ENCODE measurements around the gene TRAPPC8.
"Not testable (repeated sequence)": the region's sequence is repeated elsewhere in the genome, so short reads cannot be mapped to it uniquely, and the experiment has no call there.

The TRAPPC8 gene

DNA sequence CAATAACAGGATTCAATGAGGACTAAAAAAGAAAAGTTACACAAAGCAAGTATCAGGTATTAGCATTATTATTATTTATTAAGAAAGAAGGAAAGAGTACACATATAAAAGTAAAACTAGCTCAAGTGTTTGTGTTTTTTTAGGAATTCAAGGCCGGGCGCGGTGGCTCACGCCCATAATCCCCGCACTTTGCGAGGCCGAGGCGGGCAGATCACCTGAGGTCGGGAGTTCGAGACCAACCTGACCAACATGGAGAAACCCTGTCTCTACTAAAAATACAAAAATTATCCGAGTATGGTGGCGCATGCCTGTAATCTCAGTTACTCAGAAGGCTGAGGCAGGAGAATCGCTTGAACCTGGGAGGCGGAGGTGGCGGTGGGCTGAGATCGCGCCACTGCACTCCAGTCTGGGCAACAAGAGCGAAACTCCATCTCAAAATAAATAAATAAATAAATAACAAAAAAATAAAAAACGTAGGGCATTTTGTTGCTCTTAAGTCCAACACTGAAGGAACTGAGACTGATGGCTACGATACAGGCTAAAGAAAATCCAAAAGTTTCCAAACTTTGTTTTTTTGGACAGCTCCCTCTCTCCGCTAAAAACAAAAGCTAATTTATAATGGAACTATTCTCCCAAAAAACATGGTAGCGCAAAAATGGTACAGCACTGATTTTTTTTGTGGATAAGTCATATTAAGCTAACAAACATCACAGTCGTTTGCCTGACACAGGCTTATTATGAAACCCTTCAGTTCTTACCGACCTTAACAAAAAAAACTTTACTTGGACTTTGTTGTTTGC, 1.7 kb downstream of the TRAPPC8 start:
- no peak for DNase-seq

DNA sequence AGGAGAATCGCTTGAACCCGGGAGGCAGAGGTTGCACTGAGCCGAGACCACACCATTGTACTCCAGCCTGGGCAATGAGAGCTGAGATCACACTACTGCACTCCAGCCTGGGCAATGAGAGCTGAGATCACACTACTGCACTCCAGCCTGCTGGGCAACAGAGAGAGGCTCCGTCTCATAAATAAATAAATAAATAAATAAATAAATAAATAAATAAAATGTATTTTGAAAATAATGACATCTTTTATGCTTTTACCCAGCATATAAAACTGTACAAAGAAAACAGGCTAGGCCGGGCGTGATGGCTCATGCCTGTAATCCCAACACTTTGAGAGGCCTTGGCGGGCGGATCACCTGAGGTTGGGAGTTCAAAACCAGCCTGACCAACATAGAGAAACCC, 8.2 kb downstream of the TRAPPC8 start:
- not testable (repeated sequence) for DNase-seq

DNA sequence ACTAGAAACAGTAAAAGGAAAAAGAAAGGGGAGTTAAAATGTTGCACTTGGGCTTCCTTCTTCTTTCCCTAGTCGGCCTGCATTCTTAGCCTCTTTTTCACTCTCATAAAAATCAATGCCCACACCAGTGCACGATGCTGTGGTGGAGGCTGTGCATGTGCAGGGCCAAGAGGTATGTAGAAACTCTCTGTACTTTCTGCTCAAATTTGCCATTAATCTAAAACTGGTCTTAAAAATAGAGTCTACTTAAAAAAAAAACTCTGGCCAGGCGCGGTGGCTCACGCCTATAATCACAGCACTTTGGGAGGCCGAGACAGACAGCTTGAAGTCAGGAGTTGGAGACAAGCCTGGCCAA, 11.1 kb downstream of the TRAPPC8 start:
- DNase-seq, result no peak

DNA sequence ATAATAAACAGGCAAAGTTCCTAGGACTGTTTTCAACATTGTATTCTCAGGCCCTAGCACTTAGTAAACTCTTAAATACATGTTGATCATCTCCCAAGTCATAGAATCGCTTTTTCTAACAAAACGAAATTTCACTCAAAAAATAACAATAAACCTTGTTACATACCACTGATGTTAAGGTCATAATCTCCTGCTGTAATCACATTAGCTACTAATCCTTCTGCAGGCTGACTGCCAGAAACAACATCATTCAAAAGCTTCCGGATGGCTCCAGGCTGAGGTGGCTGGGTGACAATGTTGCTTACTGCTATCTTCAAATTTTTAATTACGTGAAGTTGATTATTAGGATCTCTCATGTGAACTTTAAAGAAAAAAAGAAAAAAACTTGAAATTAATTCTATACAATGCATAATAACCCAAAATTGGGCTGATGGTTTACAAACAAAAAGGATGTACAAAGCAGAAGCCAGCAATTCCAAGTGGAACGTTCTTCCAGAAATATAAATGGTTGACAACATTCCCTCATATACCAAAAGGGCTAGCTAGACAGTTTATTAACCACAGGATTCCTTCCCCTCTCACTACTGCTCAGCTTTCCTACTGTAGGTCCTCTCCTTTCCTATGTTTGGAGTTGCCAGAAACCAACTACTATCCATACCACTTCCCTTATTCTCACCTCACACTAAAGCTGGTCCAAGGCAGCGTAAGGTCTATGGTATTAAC, 11.6 kb downstream of the TRAPPC8 start:
- DNase-seq, result no peak

DNA sequence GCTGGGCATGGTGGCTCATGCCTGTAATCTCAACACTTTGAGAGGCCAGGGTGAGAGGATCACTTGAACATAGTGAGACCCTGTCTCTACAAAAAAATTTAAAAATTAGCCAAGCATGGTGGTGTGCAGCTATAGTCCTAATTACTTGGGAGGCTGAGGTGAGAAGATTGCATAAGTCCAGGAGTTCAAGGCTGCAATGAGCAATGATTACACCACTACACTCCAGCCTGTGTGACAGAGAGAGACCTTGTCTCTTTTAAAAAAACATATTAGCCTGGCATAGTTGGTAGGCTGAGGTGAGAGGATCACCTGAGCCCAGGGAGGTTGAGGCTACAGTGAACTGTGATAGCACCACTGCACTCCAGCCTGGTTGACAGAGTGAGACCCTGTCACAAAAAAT, 13.7 kb downstream of the TRAPPC8 start:
- no peak for DNase-seq

DNA sequence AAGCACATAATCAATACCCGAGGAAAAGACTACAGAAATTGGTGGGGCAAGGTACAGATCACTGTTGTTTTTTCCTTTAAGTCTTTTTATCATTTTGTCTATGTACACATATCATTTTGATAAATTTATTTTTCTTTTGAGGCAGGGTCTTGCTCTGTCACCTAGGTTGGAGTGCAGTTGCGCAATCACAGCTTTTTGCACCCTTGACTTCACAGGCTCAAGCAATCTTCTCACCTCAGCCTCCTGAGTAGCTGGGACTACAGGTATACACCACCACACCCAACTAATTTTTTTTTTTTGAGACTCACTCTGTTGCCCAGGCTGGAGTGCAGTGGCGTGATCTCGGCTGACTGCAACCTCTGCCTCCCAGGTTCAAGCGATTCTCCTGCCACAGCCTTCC, 15.9 kb downstream of the TRAPPC8 start:
- not testable (repeated sequence) for DNase-seq

DNA sequence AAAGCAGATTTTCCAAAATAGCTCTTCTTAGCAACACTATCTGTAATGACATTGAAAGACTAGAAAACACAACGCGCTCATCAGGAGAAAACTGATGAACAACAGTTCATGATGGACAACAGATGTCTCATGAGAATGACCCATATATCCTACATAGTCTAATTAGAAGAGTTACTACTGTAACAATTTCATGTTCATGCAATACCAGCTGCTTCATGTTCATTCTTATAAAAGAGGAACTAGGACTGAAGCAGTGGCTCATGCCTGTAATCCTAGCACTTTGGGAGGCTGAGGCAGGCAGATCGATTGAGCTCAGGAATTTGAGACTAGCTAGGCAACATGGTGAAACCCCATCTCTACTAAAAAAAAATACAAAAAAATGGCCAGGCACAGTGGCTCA, 22.7 kb downstream of the TRAPPC8 start:
- DNase-seq, result no peak

DNA sequence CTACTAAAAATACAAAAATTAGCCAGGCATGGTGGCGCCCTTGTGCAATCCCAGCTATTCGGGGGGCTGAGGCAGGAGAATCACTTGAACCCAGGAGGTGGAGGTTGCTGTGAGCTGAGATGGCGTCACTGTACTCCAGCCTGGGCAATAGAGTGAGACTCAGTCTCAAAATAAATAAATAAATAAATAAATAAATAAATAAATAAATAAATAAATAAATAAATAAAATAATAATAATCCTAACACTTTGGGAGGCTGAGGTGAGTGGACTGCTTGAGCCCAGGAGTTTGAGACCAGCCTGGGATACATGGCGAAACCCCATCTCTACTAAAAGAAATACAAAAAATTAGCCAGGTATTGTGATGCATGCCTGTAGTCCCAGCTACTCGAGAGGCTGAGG, 23.6 kb downstream of the TRAPPC8 start:
- not testable (repeated sequence) for DNase-seq

DNA sequence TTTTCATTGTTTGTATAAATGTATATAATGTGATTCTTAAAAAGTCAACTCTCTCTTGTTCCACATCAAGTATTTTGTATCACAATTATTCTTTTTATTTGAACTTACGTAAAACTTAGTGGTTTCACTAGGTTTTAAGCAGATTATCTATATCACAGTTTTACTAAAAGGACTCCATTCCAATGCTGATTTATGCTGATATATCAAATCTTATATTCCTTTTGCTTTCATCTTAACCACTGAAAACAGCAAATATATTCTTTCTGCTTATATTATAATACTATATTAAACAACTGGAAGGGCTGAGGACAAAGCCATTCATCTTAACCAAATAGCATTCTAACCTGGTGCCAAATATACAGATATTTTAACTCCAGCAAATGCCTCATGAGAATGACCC, 24.2 kb downstream of the TRAPPC8 start:
- no peak for DNase-seq

GRCh38 chr18:31901063-31901462, 41.9 kb downstream of the TRAPPC8 start:
- DNase-seq, result no peak

DNA sequence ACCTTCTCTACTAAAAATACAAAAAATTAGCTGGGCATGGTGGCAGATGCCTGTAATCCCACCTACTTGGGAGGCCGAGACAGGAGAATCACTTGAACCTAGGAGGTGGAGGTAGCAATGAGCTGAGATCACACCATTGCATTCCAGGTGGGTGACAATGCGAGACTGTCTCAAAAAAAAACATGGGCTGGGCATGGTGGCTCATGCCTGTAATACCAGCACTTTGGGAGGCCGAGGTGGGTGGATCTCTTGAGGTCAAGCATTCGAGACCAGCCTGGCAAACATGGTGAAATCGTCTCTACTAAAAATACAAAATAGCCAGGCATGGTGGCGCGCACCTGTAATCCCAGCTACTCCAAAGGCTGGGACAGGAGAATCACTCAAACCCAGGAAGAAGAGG, 43.2 kb downstream of the TRAPPC8 start:
- not testable (repeated sequence) for DNase-seq

- DNase-seq, result no peak
Observed at GRCh38 chr18:31892936-31893335, 50.0 kb downstream of the TRAPPC8 start.

GRCh38 chr18:31891566-31891965, 51.4 kb downstream of the TRAPPC8 start:
- DNase-seq, result no peak

GRCh38 chr18:31884020-31884419, 58.9 kb downstream of the TRAPPC8 start:
- no peak for DNase-seq

GRCh38 chr18:31880186-31880898, 62.6 kb downstream of the TRAPPC8 start:
- DNase-seq, result no peak

GRCh38 chr18:31878358-31878757, 64.6 kb downstream of the TRAPPC8 start:
- DNase-seq, result no peak

DNA sequence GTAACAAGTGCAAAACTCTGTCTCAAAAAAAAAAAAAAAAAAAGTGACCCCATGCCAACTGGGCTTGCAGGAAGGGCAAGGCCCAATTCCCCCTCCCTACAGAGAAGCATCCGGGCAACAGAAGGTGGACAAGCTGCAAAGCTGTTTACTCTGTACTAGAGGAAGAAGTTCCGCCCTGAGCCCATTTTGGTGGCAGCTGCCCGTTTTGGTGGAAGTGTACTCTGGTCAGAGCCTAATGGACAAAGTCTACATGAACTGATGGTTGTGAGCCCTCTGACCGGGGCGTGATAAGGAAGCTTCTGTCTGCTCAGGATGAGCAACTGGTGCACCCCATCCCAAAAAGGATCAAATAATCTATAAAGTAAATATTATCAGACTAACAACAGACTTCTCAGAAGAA, 65.0 kb downstream of the TRAPPC8 start:
- DNase-seq, result no peak

DNA sequence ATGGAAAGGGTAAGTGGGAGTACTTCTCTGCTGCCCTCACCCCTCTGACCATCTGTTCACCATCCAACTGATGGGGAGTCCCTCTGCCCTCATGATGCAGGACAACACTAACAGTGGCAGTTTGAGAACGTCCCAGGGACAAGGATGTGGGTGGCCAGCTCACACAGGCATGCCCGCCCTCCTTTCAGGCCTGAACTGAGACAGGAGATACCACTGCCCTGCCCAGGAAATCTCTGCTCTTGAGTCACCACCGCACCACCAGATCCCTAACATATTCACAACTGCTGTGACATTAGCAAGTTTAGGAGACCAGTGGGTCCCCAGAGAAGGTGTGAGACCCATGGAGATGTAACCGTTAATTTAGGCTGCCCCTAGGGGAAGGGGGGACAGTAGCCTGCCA, 66.2 kb downstream of the TRAPPC8 start:
- no peak for DNase-seq

DNA sequence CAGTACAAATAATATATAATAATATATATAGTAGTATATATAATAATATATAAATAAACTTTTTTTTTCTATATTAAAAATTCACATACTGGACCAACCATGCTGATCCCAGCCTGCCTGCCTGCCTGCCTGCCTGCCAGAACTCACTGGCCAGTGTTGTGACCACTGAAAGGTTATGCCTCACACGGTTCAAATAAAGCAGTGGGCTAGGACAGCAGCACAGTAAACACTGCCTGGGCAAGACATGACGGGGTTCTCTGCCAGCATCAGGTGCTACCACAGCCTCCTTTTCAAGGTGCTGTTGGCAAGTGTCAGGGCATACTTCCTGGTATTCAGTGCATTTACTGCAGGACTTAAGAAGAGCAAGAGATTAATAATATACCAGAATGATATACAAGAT, 67.6 kb downstream of the TRAPPC8 start:
- DNase-seq, result no peak

DNA sequence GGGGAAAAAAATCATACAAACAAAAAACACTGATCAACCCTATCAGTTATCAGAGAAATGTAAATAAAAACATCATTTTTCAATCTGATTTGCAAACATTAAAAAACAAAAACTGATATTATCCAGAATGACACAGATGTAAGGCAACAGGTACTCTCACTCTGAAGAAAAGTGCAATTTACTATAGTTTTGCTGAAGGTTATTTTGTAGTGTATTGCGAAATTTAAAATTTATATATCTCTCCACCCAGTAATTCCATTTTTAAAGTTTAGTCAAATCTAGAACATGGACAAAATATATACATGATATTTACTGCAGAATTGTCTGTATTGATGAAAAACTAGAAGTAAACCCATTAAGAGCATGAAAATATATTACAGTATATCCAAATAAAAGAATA, 79.8 kb downstream of the TRAPPC8 start:
- DNase-seq, result no peak

GRCh38 chr18:31860488-31860887, 82.4 kb downstream of the TRAPPC8 start:
- no peak for DNase-seq

GRCh38 chr18:31857526-31858106, 85.3 kb downstream of the TRAPPC8 start:
- DNase-seq, result no peak

GRCh38 chr18:31850844-31851243, 92.1 kb downstream of the TRAPPC8 start:
- DNase-seq, result no peak

DNA sequence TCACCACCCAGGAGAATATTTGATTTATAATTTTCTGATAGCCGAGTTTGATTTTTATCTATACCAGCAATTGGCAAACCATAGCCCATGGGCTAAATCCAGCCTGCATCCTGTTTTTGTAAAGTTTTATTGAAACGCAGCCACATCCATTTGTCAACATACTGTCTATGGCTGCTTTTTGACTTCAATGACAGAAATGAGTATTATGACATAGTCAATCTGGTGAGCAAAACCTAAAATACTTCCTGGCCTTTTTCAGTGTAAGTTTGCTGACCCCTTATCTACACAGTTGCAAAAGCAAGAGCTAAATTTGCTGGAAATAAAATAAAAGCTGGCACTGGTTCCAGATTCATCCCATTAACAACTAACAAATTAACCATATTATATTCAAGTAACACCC, 102.4 kb downstream of the TRAPPC8 start:
- no peak for DNase-seq

Data from RPMI8226 (cell line).